GM19099 (cell line): Measurements from ENCODE around the gene GP9.

Experiments used
- POLR2A ChIP-seq: IDR thresholded peaks from 3 replicates; pipeline ENCODE4 v1.6.1; 2011; ENCODE audit warnings: low read depth; ENCODE audit not compliant: insufficient read length; ENCODE audit errors: extremely low read depth

GP9 gene

DNA sequence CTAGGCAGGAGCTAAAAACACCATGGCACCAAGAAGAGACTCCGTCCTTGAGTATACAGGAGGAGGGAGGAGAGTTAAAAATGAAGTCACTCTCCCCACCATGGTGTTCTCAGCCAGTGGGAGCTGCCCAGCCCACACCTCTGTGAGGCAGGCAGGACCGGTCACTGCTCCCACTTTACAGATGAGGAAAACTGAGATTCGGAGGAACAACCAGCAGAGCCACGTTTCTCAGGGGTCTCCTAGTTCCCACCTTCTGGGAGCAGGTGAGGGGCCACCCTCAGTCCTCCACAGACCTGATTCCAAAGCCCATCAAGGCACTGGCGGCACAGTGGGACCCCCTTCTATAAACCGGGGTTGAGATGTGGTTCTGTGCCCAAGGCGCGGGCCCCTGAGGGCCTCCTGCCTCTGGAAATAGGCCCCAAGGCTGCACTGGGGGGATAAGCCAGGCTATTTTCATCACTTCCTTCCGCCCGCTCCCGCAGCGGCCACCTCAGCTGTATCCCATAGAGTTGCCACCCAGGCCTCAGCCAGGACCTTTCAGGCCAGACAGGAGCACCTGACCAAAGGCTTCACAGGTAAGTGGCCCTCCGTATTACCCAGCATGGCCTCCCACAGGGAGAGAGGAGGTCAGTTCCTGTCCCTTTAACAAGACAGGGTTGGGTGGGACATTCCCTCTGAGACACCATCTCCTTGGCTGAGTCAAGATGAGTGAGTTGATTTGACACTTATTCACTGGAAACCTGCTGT lies at the start of gene GP9:
Gene GP9, plus strand, starts transcription at position 504 of the 747 bp plus-strand sequence. CDS start 961 bp downstream, outside the sequence.
- no peak for TF ChIP-seq POLR2A

GRCh38 chr3:129013491-129013891 lies 47.1 kb upstream of the GP9 start:
- no peak for TF ChIP-seq POLR2A

- no peak for TF ChIP-seq POLR2A
Measured at GRCh38 chr3:129014148-129014547, 46.4 kb upstream of the GP9 start.

- TF ChIP-seq POLR2A, result no peak
Measured at GRCh38 chr3:129014793-129015345, 45.7 kb upstream of the GP9 start.

- TF ChIP-seq POLR2A, result no peak
Measured at GRCh38 chr3:129015388-129016105, 45.0 kb upstream of the GP9 start.

DNA sequence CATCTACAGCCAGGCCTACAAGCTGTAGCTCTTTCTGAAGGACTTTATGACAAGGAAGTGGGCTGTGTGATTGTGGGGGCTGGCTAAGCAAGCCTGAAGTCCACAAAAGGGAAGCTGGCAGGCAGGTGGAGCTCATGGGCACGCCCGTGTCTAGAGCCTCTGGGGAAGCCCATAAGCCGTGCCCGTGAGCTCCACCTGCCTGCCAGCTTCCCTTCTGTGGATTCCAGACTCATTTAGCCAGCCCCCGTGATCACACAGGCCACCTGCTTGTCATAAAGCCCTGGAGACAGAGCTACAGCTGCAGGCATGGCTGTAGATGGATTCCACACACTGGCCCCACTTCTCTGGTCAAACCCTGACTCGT lies 44.2 kb upstream of the GP9 start:
- TF ChIP-seq POLR2A, result no peak

DNA sequence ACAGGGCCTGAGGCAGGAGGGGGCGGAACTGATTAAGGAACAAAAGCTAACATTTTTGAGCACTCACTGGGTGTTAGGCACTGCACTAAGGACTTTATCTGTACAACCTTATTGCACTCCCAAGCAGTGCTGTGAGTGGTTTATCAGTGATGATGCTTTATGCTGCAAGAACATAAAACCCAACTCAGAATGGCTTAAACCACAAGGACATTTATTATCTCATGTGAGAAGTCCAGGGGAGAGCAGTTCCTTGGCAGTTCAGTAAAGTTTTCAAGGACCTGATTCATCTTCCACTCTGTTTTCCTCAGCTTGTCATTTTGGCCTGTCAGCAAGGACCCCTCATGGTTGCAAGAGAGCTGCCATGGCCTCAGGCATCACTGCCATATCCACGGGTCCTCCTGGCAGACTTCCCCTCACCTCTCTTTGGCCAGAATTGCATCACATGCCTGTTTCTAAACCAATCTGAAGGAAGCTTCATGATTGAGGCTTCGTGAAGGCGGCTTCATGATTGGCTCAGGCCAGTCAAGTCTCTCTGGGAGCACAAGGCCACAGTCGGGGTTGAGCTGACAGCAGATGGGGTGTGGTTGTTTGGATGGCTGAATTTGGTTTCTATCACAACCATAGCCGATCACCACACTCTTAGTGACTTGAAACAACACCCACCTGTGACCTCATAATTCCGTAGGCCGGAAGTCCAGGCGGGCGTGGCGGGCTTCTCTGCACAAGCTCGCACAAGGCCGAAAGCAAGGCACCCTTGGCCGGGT lies 43.7 kb upstream of the GP9 start:
- TF ChIP-seq POLR2A, result no peak

GRCh38 chr3:129017484-129017899 lies 43.1 kb upstream of the GP9 start:
- TF ChIP-seq POLR2A, result no peak

DNA sequence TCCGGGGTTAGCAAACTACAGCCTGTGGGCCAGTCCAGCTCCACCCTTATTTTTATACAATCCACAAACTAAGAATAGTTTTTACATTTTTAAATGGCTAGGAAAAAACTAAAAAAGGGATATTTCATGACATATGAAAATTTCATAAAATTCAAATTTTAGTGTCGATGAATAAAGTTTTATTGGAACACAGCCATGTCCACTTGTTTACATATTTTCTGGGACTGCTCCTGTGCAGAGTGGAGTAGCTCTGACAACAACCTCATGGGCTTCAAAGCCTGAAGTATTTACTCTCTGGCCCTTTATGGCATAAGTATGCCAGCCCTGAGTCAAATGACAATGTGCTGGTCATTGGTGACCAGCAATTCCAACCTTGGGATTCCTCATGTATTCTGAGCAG lies 42.3 kb upstream of the GP9 start:
- no peak for TF ChIP-seq POLR2A

DNA sequence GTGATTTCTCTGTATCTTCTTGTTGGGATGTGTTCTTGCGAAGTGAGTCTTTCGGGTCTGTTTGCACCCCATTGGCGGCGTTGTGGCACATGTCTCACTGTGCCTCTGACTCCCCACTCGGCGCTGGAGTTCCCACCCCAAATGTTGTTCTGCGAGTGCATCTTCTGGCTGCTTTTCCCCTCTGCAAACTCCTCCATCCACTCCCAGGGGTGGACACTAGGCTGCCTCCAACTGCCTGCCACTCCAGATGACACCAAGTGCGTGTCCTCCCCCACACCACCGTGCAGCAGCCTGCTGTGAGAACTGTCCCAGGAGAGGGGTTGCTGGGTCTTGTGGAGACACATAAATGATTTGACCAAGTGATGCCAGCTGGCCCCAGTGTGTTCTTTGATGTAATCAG lies 41.8 kb upstream of the GP9 start:
- no peak for TF ChIP-seq POLR2A

DNA sequence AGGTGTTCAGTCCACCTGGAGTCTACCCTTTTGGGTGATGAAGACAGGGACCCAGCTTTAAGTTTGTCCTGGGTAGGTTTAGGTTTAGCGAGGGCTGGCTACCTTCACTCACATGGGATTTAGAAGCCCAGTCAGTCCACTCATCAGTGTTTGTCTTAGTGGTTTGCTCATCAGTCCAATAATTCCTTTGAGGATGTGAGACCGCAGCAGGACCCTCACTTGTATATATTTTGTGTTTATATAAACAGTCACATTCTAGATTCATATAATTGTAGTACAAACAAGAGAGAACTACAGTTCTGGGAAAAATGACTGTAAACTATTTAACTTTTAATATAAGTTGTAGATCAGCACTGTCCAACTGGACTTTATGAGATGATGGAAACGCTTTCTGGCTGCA lies 41.3 kb upstream of the GP9 start:
- TF ChIP-seq POLR2A, result no peak

- TF ChIP-seq POLR2A, result no peak
Measured at GRCh38 chr3:129020691-129021090, 39.9 kb upstream of the GP9 start.

- no peak for TF ChIP-seq POLR2A
Measured at GRCh38 chr3:129021140-129021551, 39.4 kb upstream of the GP9 start.

GRCh38 chr3:129022114-129023007 lies 38.2 kb upstream of the GP9 start:
- TF ChIP-seq POLR2A, result no peak
